Ascending aorta (tissue), 2 donors: ENCODE measurements around the gene FOXD4L5. TPM values are rescaled to one million over a fixed set of nuclear protein-coding genes. Genes with fewer than 3 reads are reported as not detected.
"Not testable (repeated sequence)": the region's sequence is repeated elsewhere in the genome, so short reads cannot be mapped to it uniquely, and the experiment has no call there.

Experiments used
- DNase-seq, 2 donors: peaks; one replicate each; pipeline ENCODE4 v3.0.0-alpha.2; 2019; ENCODE audit warnings: low spot score in 2 of 2
- H3K27ac ChIP-seq, 2 donors: fragments of 200-600 bp; sonication (generic); one replicate each; pipeline ENCODE4 v1.5.1; 2016 to 2017; ENCODE audit warnings: mild to moderate bottlenecking in 1 of 2
- H3K27me3 ChIP-seq: fragments of 200-600 bp; sonication (generic); one replicate; pipeline ENCODE4 v1.5.1; 2017
- H3K36me3 ChIP-seq, 2 donors: fragments of 200-600 bp; sonication (generic); one replicate each; pipeline ENCODE4 v1.5.1; 2016
- H3K4me1 ChIP-seq, 2 donors: fragments of 200-600 bp; sonication (generic); one replicate each; pipeline ENCODE4 v1.5.1; 2016 to 2017; ENCODE audit warnings: mild to moderate bottlenecking in 1 of 2
- H3K4me3 ChIP-seq, 2 donors: fragments of 200-600 bp; sonication (generic); one replicate each; pipeline ENCODE4 v1.5.1; 2016 to 2017; ENCODE audit warnings: mild to moderate bottlenecking in 1 of 2
- H3K9me3 ChIP-seq, 2 donors: fragments of 200-600 bp; sonication (generic); one replicate each; pipeline ENCODE4 v1.5.1; 2016
- intact Hi-C: fragments of 100-400 bp; cut with DNase I; formaldehyde crosslinking; loops from one replicate; pipeline ENCODE4 v1.15.1; 2023
- total RNA-seq: library from RNA; depleted of rRNA; stranded (reverse); fragments of >200 nt; gene quantifications from one replicate; pipeline ENCODE4 v1.1.0, GENCODE V29; 2016

FOXD4L5 gene
- total RNA-seq, result not detected

DNA sequence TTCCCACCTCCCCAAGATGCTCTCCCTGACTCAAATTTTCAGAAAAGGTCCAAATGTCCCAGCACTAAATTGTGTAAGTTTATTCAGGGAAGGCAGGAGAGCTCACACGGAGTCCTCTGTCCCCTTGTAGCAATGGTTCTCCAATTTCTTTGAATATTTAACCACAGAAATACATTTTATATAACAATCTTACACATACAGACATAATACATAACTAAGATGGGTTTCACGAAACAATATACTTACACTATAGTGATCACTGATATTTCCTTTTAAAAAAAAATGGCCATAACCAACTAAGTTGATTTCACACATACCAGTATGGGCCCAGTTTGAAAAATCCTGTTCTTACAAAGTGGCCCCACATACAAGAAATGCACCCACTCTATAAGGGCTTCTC, at the start of gene FOXD4L5:
FOXD4L5 (minus strand) TSS at position 101 of the 400 bp plus-strand sequence. CDS start 832 bp downstream, outside the sequence.
- intact Hi-C loops, H3K27me3 ChIP-seq, DNase-seq, H3K27ac ChIP-seq, H3K4me3 ChIP-seq, H3K4me1 ChIP-seq, H3K9me3 ChIP-seq, H3K36me3 ChIP-seq: not testable (repeated sequence)

GRCh38 chr9:65283943-65284342, 1.1 kb downstream of the FOXD4L5 start:
- intact Hi-C loops, H3K36me3 ChIP-seq, H3K4me3 ChIP-seq, DNase-seq, H3K27ac ChIP-seq, H3K27me3 ChIP-seq, H3K9me3 ChIP-seq, H3K4me1 ChIP-seq: not testable (repeated sequence)

- H3K4me3 ChIP-seq, H3K27ac ChIP-seq, H3K36me3 ChIP-seq, intact Hi-C loops, H3K27me3 ChIP-seq, DNase-seq, H3K9me3 ChIP-seq, H3K4me1 ChIP-seq: not testable (repeated sequence)
These were observed 2.0 kb downstream of the FOXD4L5 start for GRCh38 chr9:65282976-65283375.
